VCaP (cell line): ENCODE data around the gene RNASE11.
"Not testable (repeated sequence)": the region's sequence is repeated elsewhere in the genome, so short reads cannot be mapped to it uniquely, and the experiment has no call there.

ENCODE experiments used
- H3K27ac ChIP-seq: fragments of 450-650 bp; 2 replicates; pipeline ENCODE4 v1.5.1; 2017
- CTCF ChIP-seq: fragments of 450-650 bp; conservative IDR thresholded peaks from 2 replicates; pipeline ENCODE4 v1.5.1; 2017; ENCODE audit warnings: mild to moderate bottlenecking, moderate library complexity

Gene RNASE11

DNA sequence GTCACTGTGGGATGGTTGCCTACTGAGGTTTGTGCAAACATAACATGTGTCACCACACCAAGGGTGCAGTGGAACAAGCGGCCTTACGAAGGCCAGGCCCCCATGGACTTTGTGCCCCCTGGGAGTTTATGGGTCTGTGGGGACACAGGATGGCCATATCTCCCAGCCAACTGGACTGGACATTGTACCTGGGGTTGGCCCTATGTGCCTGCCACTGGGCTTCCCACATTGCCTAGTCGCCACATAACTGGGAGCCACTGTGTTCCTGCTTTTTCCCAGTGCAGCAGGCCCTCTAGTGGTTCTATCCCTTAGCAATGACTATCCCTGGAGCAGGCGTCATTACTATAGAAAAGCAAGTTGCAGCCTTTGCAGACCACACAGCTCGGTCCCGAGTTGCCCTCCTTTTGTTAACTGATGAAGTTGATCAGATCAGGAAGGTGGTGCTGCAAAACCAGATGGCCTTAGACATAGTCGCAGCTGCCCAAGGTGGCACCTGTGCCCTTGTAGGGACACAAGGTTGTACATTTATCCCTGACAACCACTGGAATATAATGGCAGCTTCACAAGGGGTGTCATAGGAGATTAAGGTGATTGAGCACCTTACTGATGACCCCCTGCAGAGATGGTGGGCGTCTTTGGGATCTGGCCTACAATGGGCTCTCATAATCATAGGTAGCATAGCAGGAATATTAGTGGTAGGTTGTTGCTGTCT is 18.5 kb upstream of the RNASE11 start:
- TF ChIP-seq CTCF = peak; percentile 83
- no peak overlapping the region for H3K27ac ChIP-seq

- TF ChIP-seq CTCF = no peak
- no peak overlapping the region for H3K27ac ChIP-seq
Observed at GRCh38 chr14:20603813-20604690, 16.3 kb upstream of the RNASE11 start.

GRCh38 chr14:20602583-20602982 is 14.8 kb upstream of the RNASE11 start:
- TF ChIP-seq CTCF = no peak
- H3K27ac ChIP-seq = no peak overlapping the region

- no peak overlapping the region for H3K27ac ChIP-seq
- no peak for TF ChIP-seq CTCF
Observed at GRCh38 chr14:20601522-20601921, 13.7 kb upstream of the RNASE11 start.

- TF ChIP-seq CTCF = no peak
- no peak overlapping the region for H3K27ac ChIP-seq
Observed at GRCh38 chr14:20597108-20597507, 9.3 kb upstream of the RNASE11 start.

- H3K27ac ChIP-seq = not testable (repeated sequence)
Observed at GRCh38 chr14:20595726-20596125, 7.9 kb upstream of the RNASE11 start.

GRCh38 chr14:20592574-20592973 is 4.8 kb upstream of the RNASE11 start:
- TF ChIP-seq CTCF = no peak
- H3K27ac ChIP-seq = no peak overlapping the region

DNA sequence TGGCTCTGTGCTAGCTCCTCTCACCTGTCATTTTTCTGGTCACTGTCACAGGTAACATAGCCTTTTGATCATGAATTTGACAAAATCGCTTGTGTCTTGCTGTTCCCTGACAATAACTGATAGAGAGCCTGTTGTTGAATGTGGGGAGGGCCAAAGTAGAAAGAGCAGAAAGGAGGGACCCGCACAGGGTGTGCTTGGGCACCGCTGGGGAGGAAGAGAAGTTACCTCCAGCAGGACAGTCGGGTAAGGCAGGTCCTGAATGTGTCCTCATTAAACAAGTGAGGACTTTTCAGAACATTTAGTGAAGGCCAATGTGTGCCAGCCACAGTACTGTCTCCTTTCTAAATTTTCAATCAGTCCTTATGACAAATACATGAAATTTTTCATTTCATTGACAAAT is 3.4 kb upstream of the RNASE11 start, which contains the start of gene RNASE12:
TSS of gene RNASE12 (minus strand) at position 142 of the 400 bp plus-strand sequence. CDS start 653 bp downstream, outside the sequence.
- H3K27ac ChIP-seq = no peak within 1 kb of the TSS
- TF ChIP-seq CTCF = no peak
